Panc1 (cell line): ENCODE results near the gene SEC62. TPM values are rescaled to one million over a fixed set of nuclear protein-coding genes. Genes with fewer than 3 reads are reported as not detected.

Experiments used
- ATAC-seq: fragments of 200-7000 bp; cut with Tn5 transposase; 2 replicates; pipeline ENCODE4 v1.9.1; 2020; ENCODE audit warnings: mild to moderate bottlenecking, moderate library complexity
- BruUV-seq: library from RNA; stranded (reverse); fragments of 400-500 nt; replicated peaks from 2 replicates; lab custom pipeline; 2021; lab: Mats Ljungman, UMichigan
- CTCF ChIA-PET: fragments of 300-600 bp; sonication (Branson Sonifier 250); formaldehyde crosslinking; loops from one replicate; lab custom pipeline; 2022; ENCODE audit warnings: antibody characterized with exemption; lab: Charles Lee
- POLR2A ChIA-PET: fragments of 300-600 bp; sonication (Branson Sonifier 250); formaldehyde crosslinking; loops from one replicate; lab custom pipeline; 2022; ENCODE audit warnings: antibody characterized with exemption; lab: Charles Lee
- DNase-seq: peaks from one replicate; pipeline ENCODE4 v3.0.0-alpha.2; 2010; ENCODE audit warnings: low read depth, low spot score
- H3K27ac ChIP-seq: 2 replicates; pipeline ENCODE4 v1.5.1; 2011; ENCODE audit warnings: mild to moderate bottlenecking, low read length, inconsistent platforms
- H3K27me3 ChIP-seq: fragments of 200-500 bp; sonication (Bioruptor generic); 2 replicates; pipeline ENCODE4 v1.6.0; 2014; ENCODE audit warnings: low read length, inconsistent platforms; ENCODE audit not compliant: control insufficient read depth, insufficient read depth
- H3K36me3 ChIP-seq: fragments of 200-500 bp; sonication (Bioruptor generic); 2 replicates; pipeline ENCODE4 v1.5.1; 2014; ENCODE audit warnings: inconsistent platforms, mild to moderate bottlenecking, low read length, moderate library complexity; ENCODE audit not compliant: control insufficient read depth, insufficient read depth
- H3K4me1 ChIP-seq: 2 replicates; pipeline ENCODE4 v1.5.1; 2011; ENCODE audit warnings: inconsistent platforms, mild to moderate bottlenecking, low read length, moderate library complexity; ENCODE audit not compliant: control insufficient read depth, insufficient read depth
- H3K4me3 ChIP-seq, 2 experiments: 2 replicates each; pipeline ENCODE4 v1.5.1; 2011 to 2012; ENCODE audit warnings: low read depth in 2 of 2, low read length in 2 of 2, mild to moderate bottlenecking in 2 of 2, inconsistent platforms in 1 of 2, moderate library complexity in 1 of 2
- H3K9me3 ChIP-seq: fragments of 200-500 bp; sonication (Bioruptor generic); 2 replicates; pipeline ENCODE4 v1.5.1; 2014; ENCODE audit warnings: low read depth, mild to moderate bottlenecking, inconsistent platforms, low read length, moderate library complexity; ENCODE audit not compliant: control insufficient read depth, insufficient read depth
- CTCF ChIP-seq: fragments of 450-650 bp; IDR thresholded peaks from 2 replicates; pipeline ENCODE4 v1.5.1; 2017; ENCODE audit warnings: mild to moderate bottlenecking
- POLR2AphosphoS5 ChIP-seq: IDR thresholded peaks from 2 replicates; pipeline ENCODE4 v1.6.1; 2012; ENCODE audit warnings: mild to moderate bottlenecking, low read depth, low read length, moderate library complexity
- REST ChIP-seq, 2 experiments: IDR thresholded peaks; 2 replicates each; pipeline ENCODE4 v1.6.1; 2011 to 2012; ENCODE audit warnings: low read depth in 2 of 2, control low read depth in 1 of 2, low read length in 1 of 2, mild to moderate bottlenecking in 1 of 2, moderate library complexity in 1 of 2; ENCODE audit not compliant: insufficient read depth in 1 of 2
- SIN3A ChIP-seq: IDR thresholded peaks from 2 replicates; pipeline ENCODE4 v1.6.1; 2012; ENCODE audit warnings: low read depth, mild to moderate bottlenecking, low read length, moderate library complexity, borderline replicate concordance; ENCODE audit not compliant: insufficient read depth
- TCF7L2 ChIP-seq: IDR thresholded peaks from 2 replicates; pipeline ENCODE4 v1.6.1; 2011; ENCODE audit warnings: mild to moderate bottlenecking, low read depth, low read length, inconsistent platforms
- in situ Hi-C: cut with HindIII; loops from 2 replicates; pipeline ENCODE4 v1.10.0; 2016; ENCODE audit warnings: low sequenced_read_pairs, low pct_unique_long_range_greater_than_20kb
- intact Hi-C: fragments of 100-400 bp; cut with micrococcal nuclease; formaldehyde crosslinking; loops from one replicate; pipeline ENCODE4 v1.10.0; 2022; ENCODE audit not compliant: unreplicated experiment
- total RNA-seq: library from RNA; stranded (reverse); gene quantifications from one replicate; pipeline ENCODE4 v1.2.1, GENCODE V29; 2021; ENCODE audit not compliant: unreplicated experiment

SEC62 gene
- total RNA-seq, 1 experiment from 2014 or later: 89.9 TPM

- ChIA-PET POLR2A (no interaction called here), CTCF (no interaction called here)
- in situ Hi-C loops (no loop called here), intact Hi-C loops (loop anchor here (5.0 kb wide), 1 partner anchor 206 kb away; no protein-coding TSS in a partner anchor)
- no peak for TF ChIP-seq SIN3A
- no peak for TF ChIP-seq POLR2AphosphoS5
- no peak for TF ChIP-seq REST (IDR thresholded peaks at IDR 0.05; ENCODE audit: insufficient read depth in 1 of 2, low read depth in 2 of 2, low read length in 1 of 2)
- TF ChIP-seq TCF7L2: no peak
- TF ChIP-seq CTCF: no peak
- DNase-seq: no peak
- H3K27ac ChIP-seq: no peak overlapping the region; the same call in 1 of the 2 replicates
- H3K27me3 ChIP-seq: peaks cover 6% of the 10 kb centered on the region; the same call in 1 of the 2 replicates
- H3K4me1 ChIP-seq: peaks cover 10% of the 10 kb centered on the region; the same call in 1 of the 2 replicates
- no peaks in the 10 kb centered on the region for H3K9me3 ChIP-seq
- no peak for ATAC-seq
- H3K36me3 ChIP-seq: peaks cover 5% of the 10 kb centered on the region; the same call in 1 of the 2 replicates
- BruUV-seq: TSS peak; percentile 57
- peak overlapping the region in 1 of 2 experiments; percentile 84; a peak in 1 of 4 replicates for H3K4me3 ChIP-seq
Measured at GRCh38 chr3:169968224-169968885, 1.7 kb downstream of the SEC62 start.

GRCh38 chr3:169969174-169970095 lies 2.8 kb downstream of the SEC62 start:
- intact Hi-C loops (loop anchor here (5.0 kb wide), 1 partner anchor 207 kb away; no protein-coding TSS in a partner anchor), in situ Hi-C loops (no loop called here)
- no peak for DNase-seq
- no TSS peak for BruUV-seq
- Histone ChIP-seq H3K4me1 (peaks cover 10% of the 10 kb centered on the region; the same call in 1 of the 2 replicates), H3K9me3 (no peaks in the 10 kb centered on the region), H3K4me3 (no peak overlapping the region), H3K36me3 (peaks cover 5% of the 10 kb centered on the region; the same call in 1 of the 2 replicates), H3K27me3 (peaks cover 3% of the 10 kb centered on the region; the same call in 1 of the 2 replicates), H3K27ac (no peak overlapping the region)
- ChIA-PET CTCF (no interaction called here), POLR2A (no interaction called here)
- TF ChIP-seq TCF7L2 (no peak), REST (IDR thresholded peaks at IDR 0.05; ENCODE audit: insufficient read depth in 1 of 2, low read depth in 2 of 2, low read length in 1 of 2) (no peak), CTCF (no peak), SIN3A (no peak), POLR2AphosphoS5 (no peak)
- ATAC-seq: no peak
